ENCODE measurements around the gene FOXO3.

DNA sequence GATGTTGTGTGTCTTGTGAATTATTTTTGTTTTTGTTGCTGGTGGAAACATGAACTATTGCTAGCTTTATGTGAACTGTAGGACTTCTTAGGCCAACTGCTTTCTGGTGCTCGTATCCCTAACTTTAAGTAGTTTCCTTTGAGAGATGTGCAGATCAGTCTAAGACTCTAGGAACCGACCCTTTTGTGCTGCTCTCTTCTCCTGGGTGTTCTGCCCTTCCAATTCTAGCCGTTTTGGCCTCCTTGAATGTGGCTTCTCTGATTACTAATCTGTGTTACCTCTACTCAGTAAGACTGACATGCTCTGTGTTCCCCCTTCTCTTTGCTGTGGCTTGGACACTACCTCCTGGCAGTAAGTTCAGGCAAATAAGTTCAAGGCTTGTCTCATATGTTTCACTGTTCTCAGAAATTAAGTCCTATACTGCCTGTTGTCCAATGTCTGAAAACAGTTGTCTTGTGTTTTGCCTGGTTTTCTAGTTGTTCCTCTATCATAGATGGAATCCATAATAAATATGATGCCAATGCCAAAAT, 58.0 kb downstream of the FOXO3 start:
- TF ChIP-seq CTCF (conservative IDR thresholded peaks at IDR 0.05 in 1 of 2, IDR thresholded peaks at IDR 0.05 in 1 of 2; ENCODE audit: extremely low read depth in 1 of 2, insufficient read depth in 1 of 2, low read depth in 1 of 2, low read length in 2 of 2) (no peak), EZH2 (IDR thresholded peaks at IDR 0.05; ENCODE audit: borderline replicate concordance, low read length) (no peak)

Data from mammary epithelial cell (primary cell).